Measurements from ENCODE around the gene SNPH. TPM values are rescaled to one million over a fixed set of nuclear protein-coding genes. Genes with fewer than 3 reads are reported as not detected.

SNPH gene
- total RNA-seq, 2 experiments from 2014 or later, result 12.8 to 13.0 TPM

DNA sequence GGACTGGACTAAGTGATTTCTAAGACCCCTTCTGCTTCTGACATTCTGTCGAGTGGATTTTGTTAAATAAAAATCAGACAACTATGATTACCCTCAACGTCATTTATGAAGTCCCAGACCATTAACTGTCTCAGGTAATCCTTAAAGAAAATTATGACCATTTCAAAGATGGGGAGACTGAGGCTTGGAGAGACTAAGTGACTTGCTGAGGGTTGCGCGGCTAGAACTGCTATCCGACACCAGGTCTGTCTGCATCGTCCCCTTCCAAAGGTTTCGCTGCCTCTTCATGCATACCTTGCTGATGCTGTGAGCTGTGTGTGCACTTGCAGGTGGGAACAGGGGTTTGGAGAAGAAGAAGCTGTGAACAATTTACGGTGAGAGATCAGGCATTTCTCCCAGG, 3.1 kb downstream of the SNPH start:
- Mint-ChIP-seq H3K4me1 (ENCODE audit: low read depth) (peaks cover 91% of the 10 kb centered on the region), H3K36me3 (ENCODE audit: low read depth) (peaks cover 10% of the 10 kb centered on the region), H3K27me3 (no peaks in the 10 kb centered on the region), H3K27ac (peak overlapping the region; percentile 79), H3K4me3 (peak overlapping the region; percentile 84), H3K9me3 (no peaks in the 10 kb centered on the region)
- no peak overlapping the region for H3K27ac ChIP-seq (ENCODE audit: low read depth in 1 of 2, low read length in 2 of 2)
- H3K4me1 ChIP-seq (ENCODE audit: insufficient read depth, low read length), result peaks cover 37% of the 10 kb centered on the region
- intact Hi-C loops (cut with DNase I, micrococcal nuclease), result loop anchor here (5.0 to 10.0 kb wide), 3 partner anchors 42 to 147 kb away; partner anchors contain the start of genes RAD21L1 (in 1 of the 2) and SDCBP2 (in 1 of the 2)
- peaks cover 2% of the 10 kb centered on the region for H3K36me3 ChIP-seq (ENCODE audit: insufficient read depth, low read length)
- H3K9me3 ChIP-seq (ENCODE audit: control insufficient read depth in 1 of 2, insufficient read depth in 1 of 2, low read length in 2 of 2), result no peaks in the 10 kb centered on the region
- H3K4me3 ChIP-seq (ENCODE audit: low read length), result no peak overlapping the region
- ATAC-seq (ENCODE audit: poor library complexity) (no peak), DNase-seq (no peak)
- TF ChIP-seq, protein P1, sequence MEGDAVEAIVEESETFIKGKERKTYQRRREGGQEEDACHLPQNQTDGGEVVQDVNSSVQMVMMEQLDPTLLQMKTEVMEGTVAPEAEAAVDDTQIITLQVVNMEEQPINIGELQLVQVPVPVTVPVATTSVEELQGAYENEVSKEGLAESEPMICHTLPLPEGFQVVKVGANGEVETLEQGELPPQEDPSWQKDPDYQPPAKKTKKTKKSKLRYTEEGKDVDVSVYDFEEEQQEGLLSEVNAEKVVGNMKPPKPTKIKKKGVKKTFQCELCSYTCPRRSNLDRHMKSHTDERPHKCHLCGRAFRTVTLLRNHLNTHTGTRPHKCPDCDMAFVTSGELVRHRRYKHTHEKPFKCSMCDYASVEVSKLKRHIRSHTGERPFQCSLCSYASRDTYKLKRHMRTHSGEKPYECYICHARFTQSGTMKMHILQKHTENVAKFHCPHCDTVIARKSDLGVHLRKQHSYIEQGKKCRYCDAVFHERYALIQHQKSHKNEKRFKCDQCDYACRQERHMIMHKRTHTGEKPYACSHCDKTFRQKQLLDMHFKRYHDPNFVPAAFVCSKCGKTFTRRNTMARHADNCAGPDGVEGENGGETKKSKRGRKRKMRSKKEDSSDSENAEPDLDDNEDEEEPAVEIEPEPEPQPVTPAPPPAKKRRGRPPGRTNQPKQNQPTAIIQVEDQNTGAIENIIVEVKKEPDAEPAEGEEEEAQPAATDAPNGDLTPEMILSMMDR (IDR thresholded peaks at IDR 0.05), result no peak
- POLR2A ChIA-PET, result no interaction called here
- CTCF ChIA-PET, result interaction anchor here (1.2 to 1.6 kb wide), 2 partner anchors 13 to 21 kb away, joined by 3 to 4 read pairs; no protein-coding TSS in a partner anchor
- H3K27me3 ChIP-seq (ENCODE audit: control insufficient read depth in 1 of 2, insufficient read depth in 2 of 2, low read length in 2 of 2), result no peaks in the 10 kb centered on the region

DNA sequence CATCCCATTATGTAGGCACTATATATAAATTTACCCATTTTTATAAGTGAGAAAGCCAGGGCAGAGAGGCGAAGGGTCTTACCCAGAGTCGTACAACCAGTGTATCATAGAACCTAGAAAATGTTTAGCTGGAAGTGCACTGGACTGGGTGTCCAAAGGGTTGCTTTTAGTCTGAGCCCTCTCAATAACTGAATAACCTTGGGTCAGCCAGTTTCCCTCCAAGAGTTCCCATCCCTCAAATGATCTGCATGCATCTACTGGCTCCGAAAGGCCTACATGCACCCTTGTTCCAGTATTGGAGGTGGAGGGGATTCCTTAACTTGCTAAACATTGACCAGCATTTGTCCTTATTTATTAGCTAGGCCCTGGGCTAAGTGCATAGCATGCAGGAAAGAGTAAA, 3.8 kb downstream of the SNPH start:
- H3K4me1 Mint-ChIP-seq (ENCODE audit: low read depth), result peaks cover 88% of the 10 kb centered on the region
- Histone ChIP-seq H3K4me1 (ENCODE audit: insufficient read depth, low read length) (peaks cover 34% of the 10 kb centered on the region), H3K27ac (ENCODE audit: low read depth in 1 of 2, low read length in 2 of 2) (no peak overlapping the region), H3K27me3 (ENCODE audit: control insufficient read depth in 1 of 2, insufficient read depth in 2 of 2, low read length in 2 of 2) (no peaks in the 10 kb centered on the region), H3K36me3 (ENCODE audit: insufficient read depth, low read length) (peaks cover 2% of the 10 kb centered on the region), H3K4me3 (ENCODE audit: low read length) (no peak overlapping the region), H3K9me3 (ENCODE audit: control insufficient read depth in 1 of 2, insufficient read depth in 1 of 2, low read length in 2 of 2) (no peaks in the 10 kb centered on the region)
- TF ChIP-seq, protein P1 (IDR thresholded peaks at IDR 0.05), result no peak
- H3K27ac Mint-ChIP-seq, result no peak overlapping the region
- ChIA-PET CTCF (interaction anchor here (1.2 to 1.6 kb wide), 2 partner anchors 12 to 21 kb away, joined by 3 to 4 read pairs; no protein-coding TSS in a partner anchor), POLR2A (interaction anchor here (1.1 kb wide), 1 partner anchor 10 kb away, joined by 3 read pairs; no protein-coding TSS in a partner anchor)
- no peak for ATAC-seq (ENCODE audit: poor library complexity)
- H3K9me3 Mint-ChIP-seq, result no peaks in the 10 kb centered on the region
- no peak overlapping the region for H3K4me3 Mint-ChIP-seq
- peaks cover 13% of the 10 kb centered on the region for H3K36me3 Mint-ChIP-seq (ENCODE audit: low read depth)
- DNase-seq, result no peak
- intact Hi-C loops (cut with DNase I, micrococcal nuclease), result loop anchor here (5.0 to 10.0 kb wide), 3 partner anchors 43 to 148 kb away; partner anchors contain the start of genes RAD21L1 (in 1 of the 2) and SDCBP2 (in 1 of the 2)
- no peaks in the 10 kb centered on the region for H3K27me3 Mint-ChIP-seq

DNA sequence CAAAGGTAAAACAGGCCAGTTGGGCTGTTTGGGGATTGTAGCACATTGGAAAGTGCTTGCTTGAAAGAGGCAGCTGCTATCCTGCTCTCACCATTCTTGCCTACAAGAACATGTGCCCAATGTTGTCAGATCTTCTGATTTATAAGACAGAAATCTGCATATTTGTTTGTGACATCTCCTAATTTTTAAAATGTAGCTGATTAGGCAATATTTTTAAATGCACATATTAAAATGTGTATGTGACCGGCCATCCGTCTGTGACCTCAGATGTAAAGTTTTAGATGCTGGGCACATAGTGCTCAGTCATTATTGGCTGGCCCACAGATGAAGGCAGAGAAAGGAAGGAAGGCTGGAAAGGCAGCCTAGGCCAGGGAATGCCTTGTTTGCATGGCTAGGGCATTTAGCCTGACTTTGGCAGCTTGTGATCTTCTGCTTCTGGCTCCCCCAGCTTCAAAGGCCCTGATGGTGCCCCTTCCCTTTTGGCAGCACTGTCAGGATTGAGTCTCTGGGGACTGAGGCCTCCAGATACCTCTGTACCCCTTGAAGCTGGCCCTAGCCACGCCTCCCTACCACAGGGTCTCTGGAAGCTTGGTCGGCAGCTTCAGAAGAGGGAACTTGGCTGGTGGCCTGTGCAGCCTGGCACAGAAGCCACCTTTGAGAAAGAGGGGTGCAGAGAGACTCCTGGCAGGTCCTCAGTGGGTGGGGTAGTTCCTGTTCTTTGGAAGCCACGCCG, 6.4 kb downstream of the SNPH start:
- H3K27ac ChIP-seq (ENCODE audit: low read depth in 1 of 2, low read length in 2 of 2), result no peak overlapping the region
- Mint-ChIP-seq H3K27ac (no peak overlapping the region), H3K4me3 (no peak overlapping the region), H3K9me3 (no peaks in the 10 kb centered on the region), H3K27me3 (no peaks in the 10 kb centered on the region), H3K36me3 (ENCODE audit: low read depth) (peaks cover 16% of the 10 kb centered on the region), H3K4me1 (ENCODE audit: low read depth) (peaks cover 65% of the 10 kb centered on the region)
- DNase-seq (no peak), ATAC-seq (ENCODE audit: poor library complexity) (no peak)
- H3K4me3 ChIP-seq (ENCODE audit: low read length), result no peak overlapping the region
- intact Hi-C loops (cut with DNase I, micrococcal nuclease), result no loop called here
- no peaks in the 10 kb centered on the region for H3K9me3 ChIP-seq (ENCODE audit: control insufficient read depth in 1 of 2, insufficient read depth in 1 of 2, low read length in 2 of 2)
- TF ChIP-seq, protein P1 (IDR thresholded peaks at IDR 0.05), result no peak
- ChIA-PET POLR2A (interaction anchor here (1.0 to 1.6 kb wide), 2 partner anchors 9 to 10 kb away, joined by 3 to 4 read pairs; no protein-coding TSS in a partner anchor), CTCF (interaction anchor here (1.3 kb wide), 1 partner anchor 10 kb away, joined by 3 read pairs; no protein-coding TSS in a partner anchor)
- peaks cover 2% of the 10 kb centered on the region for H3K36me3 ChIP-seq (ENCODE audit: insufficient read depth, low read length)
- H3K27me3 ChIP-seq (ENCODE audit: control insufficient read depth in 1 of 2, insufficient read depth in 2 of 2, low read length in 2 of 2), result no peaks in the 10 kb centered on the region
- peaks cover 19% of the 10 kb centered on the region for H3K4me1 ChIP-seq (ENCODE audit: insufficient read depth, low read length)

Data from CD4-positive, alpha-beta T cell (primary cell).